ENCODE results near the gene HCRT. TPM values are rescaled to one million over a fixed set of nuclear protein-coding genes. Genes with fewer than 3 reads are reported as not detected.
"Not testable (repeated sequence)": the region's sequence is repeated elsewhere in the genome, so short reads cannot be mapped to it uniquely, and the experiment has no call there.

HCRT gene
- polyA plus RNA-seq, 1 donor from 2014 or later = not detected

DNA sequence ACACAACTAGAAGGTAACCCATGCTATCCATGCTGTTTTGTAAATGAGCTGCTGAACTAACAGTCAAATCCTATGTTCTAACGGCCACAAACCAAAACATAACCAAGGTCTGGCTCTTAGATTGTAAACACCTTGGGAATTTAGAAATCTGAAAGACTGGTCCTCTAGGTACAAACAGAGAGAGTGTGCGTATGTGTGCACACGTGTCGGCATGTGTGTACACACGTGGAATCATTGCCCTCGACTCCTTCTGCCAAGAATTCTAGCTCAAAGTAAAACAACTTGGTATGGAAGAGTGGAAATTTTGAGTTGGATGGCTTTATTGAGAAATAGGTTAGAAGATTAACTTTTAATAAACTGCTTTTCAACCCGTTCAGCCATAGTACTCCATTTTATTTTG, 27.1 kb upstream of the HCRT start:
- H3K27ac ChIP-seq (ENCODE audit: low read length) = no peak overlapping the region

DNA sequence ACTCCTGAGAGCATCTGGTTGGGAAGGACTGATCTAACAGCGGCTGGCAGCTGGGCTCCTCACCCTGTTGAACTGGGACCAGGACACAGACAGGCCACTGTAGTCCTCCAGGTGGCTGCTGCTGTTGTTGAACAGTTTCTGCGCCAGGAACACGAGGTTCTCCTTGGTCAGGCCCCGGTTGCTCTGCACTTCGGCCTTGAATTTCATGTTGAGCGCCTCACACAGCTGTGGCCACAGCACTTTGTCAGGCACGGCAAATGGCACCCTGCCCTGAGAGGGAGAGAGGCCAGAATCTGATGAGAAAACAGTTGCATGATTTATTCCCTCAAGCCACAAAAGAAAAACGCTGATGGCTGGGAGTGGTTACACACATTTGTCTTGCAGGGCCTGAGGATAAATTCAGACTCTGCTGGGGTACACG, 26.7 kb upstream of the HCRT start:
- H2AFZ ChIP-seq (ENCODE audit: low read depth, low read length); H3K79me2 ChIP-seq (replicated peaks; ENCODE audit: insufficient read depth, low read length); H3K4me3 ChIP-seq (ENCODE audit: low read length); H3K27ac ChIP-seq (ENCODE audit: low read length); H3K9ac ChIP-seq (ENCODE audit: low read length); H3K36me3 ChIP-seq (ENCODE audit: insufficient read depth, low read length); H3K4me2 ChIP-seq (ENCODE audit: low read length); H4K20me1 ChIP-seq (ENCODE audit: insufficient read depth); H3K27me3 ChIP-seq (ENCODE audit: insufficient read depth, low read depth, low read length); H3F3A ChIP-seq (ENCODE audit: insufficient read depth, low read length, poor library complexity, severe bottlenecking); H3K9me3 ChIP-seq (ENCODE audit: low read length); H3K9me2 ChIP-seq (ENCODE audit: insufficient read depth, low read length): not testable (repeated sequence)

More for the DNA sequence above, 27.1 kb upstream of the HCRT start:
- Histone ChIP-seq H3K9me2 (ENCODE audit: insufficient read depth, low read length) (no peaks in the 10 kb centered on the region), H2AFZ (ENCODE audit: low read depth, low read length) (no peak overlapping the region), H3K27me3 (ENCODE audit: insufficient read depth, low read depth, low read length) (no peaks in the 10 kb centered on the region), H3F3A (ENCODE audit: insufficient read depth, low read length, poor library complexity, severe bottlenecking) (no peaks in the 10 kb centered on the region), H3K4me3 (ENCODE audit: low read length) (no peak overlapping the region), H3K79me2 (replicated peaks; ENCODE audit: insufficient read depth, low read length) (no peaks in the 10 kb centered on the region), H3K4me2 (ENCODE audit: low read length) (no peak overlapping the region), H3K9me3 (ENCODE audit: low read length) (no peaks in the 10 kb centered on the region), H3K9ac (ENCODE audit: low read length) (no peak overlapping the region), H3K36me3 (ENCODE audit: insufficient read depth, low read length) (no peaks in the 10 kb centered on the region), H4K20me1 (ENCODE audit: insufficient read depth) (no peaks in the 10 kb centered on the region)
- TF ChIP-seq EP300 (conservative IDR thresholded peaks at IDR 0.05; ENCODE audit: poor library complexity, severe bottlenecking) = no peak
- no peak for TF ChIP-seq MXI1 (conservative IDR thresholded peaks at IDR 0.05; ENCODE audit: poor library complexity, severe bottlenecking)

DNA sequence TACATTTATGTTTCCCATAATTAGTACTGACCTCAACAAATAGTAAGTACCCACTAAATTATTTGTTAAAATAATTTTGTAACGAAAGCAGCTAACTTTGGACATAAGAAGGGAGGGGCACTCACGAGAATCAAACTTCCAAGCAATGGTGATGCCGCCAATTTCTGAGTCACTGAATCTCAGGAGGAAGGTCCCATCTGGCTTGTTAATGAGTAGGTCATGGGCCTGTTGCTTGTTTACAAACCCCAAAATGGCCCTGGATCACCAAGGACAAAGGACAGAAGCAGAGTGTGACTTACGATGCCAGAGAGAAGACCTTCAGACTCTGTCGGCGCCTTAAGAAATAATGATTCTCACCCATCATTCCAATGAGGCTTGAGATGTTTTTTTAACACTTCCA, 24.8 kb upstream of the HCRT start:
- Histone ChIP-seq H3K36me3 (ENCODE audit: insufficient read depth, low read length) (no peaks in the 10 kb centered on the region), H3K4me2 (ENCODE audit: low read length) (no peak overlapping the region), H3K9me3 (ENCODE audit: low read length) (no peaks in the 10 kb centered on the region), H3K27ac (ENCODE audit: low read length) (no peak overlapping the region), H4K20me1 (ENCODE audit: insufficient read depth) (no peaks in the 10 kb centered on the region), H3K9me2 (ENCODE audit: insufficient read depth, low read length) (no peaks in the 10 kb centered on the region), H3K9ac (ENCODE audit: low read length) (no peak overlapping the region), H3K27me3 (ENCODE audit: insufficient read depth, low read depth, low read length) (no peaks in the 10 kb centered on the region), H3K79me2 (replicated peaks; ENCODE audit: insufficient read depth, low read length) (no peaks in the 10 kb centered on the region), H3F3A (ENCODE audit: insufficient read depth, low read length, poor library complexity, severe bottlenecking) (no peaks in the 10 kb centered on the region), H3K4me3 (ENCODE audit: low read length) (no peak overlapping the region), H2AFZ (ENCODE audit: low read depth, low read length) (no peak overlapping the region)
- no peak for TF ChIP-seq EP300 (conservative IDR thresholded peaks at IDR 0.05; ENCODE audit: poor library complexity, severe bottlenecking)
- TF ChIP-seq EZH2 (IDR thresholded peaks at IDR 0.05; ENCODE audit: borderline replicate concordance, insufficient read depth, low read length, poor library complexity, severe bottlenecking) = no peak
- no peak for TF ChIP-seq TAF1 (IDR thresholded peaks at IDR 0.05; ENCODE audit: low read depth)
- TF ChIP-seq RAD21 (conservative IDR thresholded peaks at IDR 0.05) = no peak
- TF ChIP-seq SMC3 (conservative IDR thresholded peaks at IDR 0.05; ENCODE audit: poor library complexity) = no peak
- TF ChIP-seq, protein P1, sequence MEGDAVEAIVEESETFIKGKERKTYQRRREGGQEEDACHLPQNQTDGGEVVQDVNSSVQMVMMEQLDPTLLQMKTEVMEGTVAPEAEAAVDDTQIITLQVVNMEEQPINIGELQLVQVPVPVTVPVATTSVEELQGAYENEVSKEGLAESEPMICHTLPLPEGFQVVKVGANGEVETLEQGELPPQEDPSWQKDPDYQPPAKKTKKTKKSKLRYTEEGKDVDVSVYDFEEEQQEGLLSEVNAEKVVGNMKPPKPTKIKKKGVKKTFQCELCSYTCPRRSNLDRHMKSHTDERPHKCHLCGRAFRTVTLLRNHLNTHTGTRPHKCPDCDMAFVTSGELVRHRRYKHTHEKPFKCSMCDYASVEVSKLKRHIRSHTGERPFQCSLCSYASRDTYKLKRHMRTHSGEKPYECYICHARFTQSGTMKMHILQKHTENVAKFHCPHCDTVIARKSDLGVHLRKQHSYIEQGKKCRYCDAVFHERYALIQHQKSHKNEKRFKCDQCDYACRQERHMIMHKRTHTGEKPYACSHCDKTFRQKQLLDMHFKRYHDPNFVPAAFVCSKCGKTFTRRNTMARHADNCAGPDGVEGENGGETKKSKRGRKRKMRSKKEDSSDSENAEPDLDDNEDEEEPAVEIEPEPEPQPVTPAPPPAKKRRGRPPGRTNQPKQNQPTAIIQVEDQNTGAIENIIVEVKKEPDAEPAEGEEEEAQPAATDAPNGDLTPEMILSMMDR (IDR thresholded peaks at IDR 0.05; ENCODE audit: poor library complexity, severe bottlenecking) = no peak
- no peak for TF ChIP-seq POLR2AphosphoS5 (IDR thresholded peaks at IDR 0.05)
- no peak for TF ChIP-seq MXI1 (conservative IDR thresholded peaks at IDR 0.05; ENCODE audit: poor library complexity, severe bottlenecking)
- TF ChIP-seq, protein P2, sequence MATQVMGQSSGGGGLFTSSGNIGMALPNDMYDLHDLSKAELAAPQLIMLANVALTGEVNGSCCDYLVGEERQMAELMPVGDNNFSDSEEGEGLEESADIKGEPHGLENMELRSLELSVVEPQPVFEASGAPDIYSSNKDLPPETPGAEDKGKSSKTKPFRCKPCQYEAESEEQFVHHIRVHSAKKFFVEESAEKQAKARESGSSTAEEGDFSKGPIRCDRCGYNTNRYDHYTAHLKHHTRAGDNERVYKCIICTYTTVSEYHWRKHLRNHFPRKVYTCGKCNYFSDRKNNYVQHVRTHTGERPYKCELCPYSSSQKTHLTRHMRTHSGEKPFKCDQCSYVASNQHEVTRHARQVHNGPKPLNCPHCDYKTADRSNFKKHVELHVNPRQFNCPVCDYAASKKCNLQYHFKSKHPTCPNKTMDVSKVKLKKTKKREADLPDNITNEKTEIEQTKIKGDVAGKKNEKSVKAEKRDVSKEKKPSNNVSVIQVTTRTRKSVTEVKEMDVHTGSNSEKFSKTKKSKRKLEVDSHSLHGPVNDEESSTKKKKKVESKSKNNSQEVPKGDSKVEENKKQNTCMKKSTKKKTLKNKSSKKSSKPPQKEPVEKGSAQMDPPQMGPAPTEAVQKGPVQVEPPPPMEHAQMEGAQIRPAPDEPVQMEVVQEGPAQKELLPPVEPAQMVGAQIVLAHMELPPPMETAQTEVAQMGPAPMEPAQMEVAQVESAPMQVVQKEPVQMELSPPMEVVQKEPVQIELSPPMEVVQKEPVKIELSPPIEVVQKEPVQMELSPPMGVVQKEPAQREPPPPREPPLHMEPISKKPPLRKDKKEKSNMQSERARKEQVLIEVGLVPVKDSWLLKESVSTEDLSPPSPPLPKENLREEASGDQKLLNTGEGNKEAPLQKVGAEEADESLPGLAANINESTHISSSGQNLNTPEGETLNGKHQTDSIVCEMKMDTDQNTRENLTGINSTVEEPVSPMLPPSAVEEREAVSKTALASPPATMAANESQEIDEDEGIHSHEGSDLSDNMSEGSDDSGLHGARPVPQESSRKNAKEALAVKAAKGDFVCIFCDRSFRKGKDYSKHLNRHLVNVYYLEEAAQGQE (IDR thresholded peaks at IDR 0.05; ENCODE audit: borderline replicate concordance) = no peak

DNA sequence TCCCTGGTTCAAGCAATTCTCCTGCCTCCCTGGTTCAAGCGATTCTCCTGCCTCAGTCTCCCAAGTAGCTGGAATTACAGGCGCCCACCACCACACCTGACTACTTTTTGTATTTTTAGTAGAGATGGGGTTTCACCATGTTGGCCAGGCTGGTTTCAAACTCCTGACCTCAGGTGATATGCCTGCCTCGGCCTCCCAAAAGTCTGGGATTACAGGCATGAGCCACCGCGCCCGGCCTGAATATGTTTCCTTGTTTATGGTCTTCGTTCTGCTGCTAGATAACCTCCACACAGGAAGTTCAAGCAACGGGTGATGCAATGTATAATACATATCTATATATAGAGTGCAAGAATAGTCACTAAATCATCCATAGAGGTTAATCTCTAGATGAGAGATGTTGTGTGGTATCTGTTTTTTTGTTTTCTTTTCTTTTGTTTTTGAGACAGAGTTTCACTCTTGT, 20.9 kb upstream of the HCRT start:
- not testable (repeated sequence) for H3K4me2 ChIP-seq (ENCODE audit: low read length); H3K9me3 ChIP-seq (ENCODE audit: low read length); H3K27ac ChIP-seq (ENCODE audit: low read length); H2AFZ ChIP-seq (ENCODE audit: low read depth, low read length); H3F3A ChIP-seq (ENCODE audit: insufficient read depth, low read length, poor library complexity, severe bottlenecking); H4K20me1 ChIP-seq (ENCODE audit: insufficient read depth); H3K36me3 ChIP-seq (ENCODE audit: insufficient read depth, low read length); H3K9ac ChIP-seq (ENCODE audit: low read length); H3K79me2 ChIP-seq (replicated peaks; ENCODE audit: insufficient read depth, low read length); H3K4me3 ChIP-seq (ENCODE audit: low read length); H3K9me2 ChIP-seq (ENCODE audit: insufficient read depth, low read length); H3K27me3 ChIP-seq (ENCODE audit: insufficient read depth, low read depth, low read length)

Data from neural cell (in vitro differentiated cells).